ENCODE measurements around the gene AUTS2.

Gene AUTS2

GRCh38 chr7:70659263-70659662 is 1061.0 kb downstream of the AUTS2 start:
- DNase-seq, result no peak

DNA sequence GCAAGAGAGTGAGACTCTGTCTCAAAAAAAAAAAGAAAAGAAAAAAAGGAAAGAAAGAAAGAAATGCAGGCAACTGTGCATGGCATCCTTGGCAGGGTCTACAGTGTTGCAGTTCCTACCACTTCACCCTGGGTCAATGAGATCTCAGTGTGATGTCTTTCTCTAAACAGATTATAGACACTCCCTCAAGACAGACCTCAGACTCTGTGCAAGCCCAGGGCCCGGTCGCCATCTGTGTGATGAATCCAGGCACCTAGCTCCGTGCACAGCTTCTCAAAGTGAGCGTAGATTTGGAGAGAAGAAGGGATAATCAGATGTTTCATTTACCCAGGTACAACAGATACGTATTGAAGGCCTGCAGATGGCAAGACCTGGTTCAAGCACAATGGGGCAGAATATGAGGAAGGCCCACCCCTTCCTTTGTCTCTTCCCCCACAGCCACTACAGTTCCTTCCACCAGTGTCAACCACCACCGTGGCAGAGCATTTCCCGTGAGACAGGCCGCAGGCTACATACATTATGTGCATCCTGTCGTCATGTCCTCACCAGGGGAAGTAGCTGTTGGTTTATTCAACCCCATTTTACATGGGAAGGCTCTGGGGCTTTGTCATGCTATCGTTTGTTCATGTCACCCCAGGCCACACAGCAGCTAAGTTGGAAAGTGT is 1062.0 kb downstream of the AUTS2 start:
- no peak for DNase-seq

DNA sequence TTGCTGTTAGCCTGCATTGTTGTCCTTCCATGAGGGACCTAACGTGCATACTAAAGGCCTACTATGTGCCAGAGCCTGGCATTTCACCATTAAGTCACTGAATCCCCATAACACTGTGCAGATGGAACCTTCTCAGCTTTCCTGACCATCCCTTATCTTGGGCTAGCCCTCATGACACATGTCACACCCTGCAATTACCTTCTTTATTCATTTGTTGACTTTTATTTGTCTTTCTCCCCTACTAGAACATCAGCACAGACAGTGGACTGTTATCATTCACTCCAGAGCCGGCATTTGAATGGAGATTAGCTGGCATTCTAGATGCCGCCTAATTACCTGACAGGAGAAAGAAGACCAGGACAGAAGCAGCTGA is 1062.5 kb downstream of the AUTS2 start:
- DNase-seq, result no peak

DNA sequence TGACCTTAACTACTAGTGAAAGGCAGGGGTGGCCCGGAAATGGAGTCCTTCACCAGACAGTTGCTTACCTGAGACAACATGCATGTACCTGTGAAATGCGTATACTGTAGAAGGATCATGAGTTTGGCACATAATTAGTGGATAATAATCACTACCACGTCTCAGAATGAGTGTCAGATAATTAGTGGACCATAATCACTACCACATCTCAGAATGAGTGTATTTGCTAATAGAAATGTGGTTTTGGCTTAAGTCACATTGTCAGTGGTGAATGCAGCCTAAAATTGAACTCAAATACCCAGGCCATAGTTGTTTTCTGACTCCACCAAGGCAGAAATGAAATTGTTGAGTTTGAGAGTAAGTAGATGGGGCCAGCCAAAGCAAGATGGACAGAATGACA is 1065.4 kb downstream of the AUTS2 start:
- DNase-seq, result no peak

DNA sequence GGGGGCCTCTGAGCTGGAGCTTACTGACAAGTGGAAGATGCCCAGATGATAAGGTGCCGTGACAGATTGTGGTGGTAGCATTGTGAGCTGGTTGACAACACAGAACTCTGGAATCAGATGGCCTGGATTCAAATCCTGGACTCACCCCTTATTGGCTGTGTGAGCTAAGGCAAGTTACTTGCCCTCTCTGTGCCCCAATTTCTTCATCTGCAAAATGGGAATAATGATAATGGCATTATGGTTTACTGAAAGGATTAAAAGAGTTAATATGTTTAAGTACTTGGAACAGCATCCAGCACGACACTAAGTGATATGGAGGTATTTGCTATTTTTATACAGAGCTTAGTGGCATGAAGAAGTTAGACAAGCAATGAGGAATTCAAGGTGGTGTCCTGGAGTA is 1067.7 kb downstream of the AUTS2 start:
- DNase-seq, result no peak

DNA sequence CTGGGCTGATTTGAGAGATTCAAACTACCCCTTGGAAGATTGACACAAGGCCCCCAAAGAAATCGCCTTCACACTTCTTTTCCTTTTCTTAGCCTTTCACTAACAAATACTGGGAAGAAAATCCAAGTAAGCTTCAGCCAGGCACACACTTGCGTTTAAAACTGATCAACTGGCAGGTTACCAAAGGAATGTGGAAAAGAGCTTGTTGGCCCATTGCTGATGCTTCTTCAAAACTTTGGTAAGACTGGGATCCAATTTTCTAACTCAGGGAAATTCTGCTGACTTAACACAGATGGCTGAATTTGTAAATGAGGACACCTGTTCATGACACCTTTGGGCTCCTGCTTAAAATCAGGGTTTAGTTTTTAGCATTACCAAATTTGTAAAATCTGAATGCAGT is 1069.1 kb downstream of the AUTS2 start:
- DNase-seq, result no peak

DNA sequence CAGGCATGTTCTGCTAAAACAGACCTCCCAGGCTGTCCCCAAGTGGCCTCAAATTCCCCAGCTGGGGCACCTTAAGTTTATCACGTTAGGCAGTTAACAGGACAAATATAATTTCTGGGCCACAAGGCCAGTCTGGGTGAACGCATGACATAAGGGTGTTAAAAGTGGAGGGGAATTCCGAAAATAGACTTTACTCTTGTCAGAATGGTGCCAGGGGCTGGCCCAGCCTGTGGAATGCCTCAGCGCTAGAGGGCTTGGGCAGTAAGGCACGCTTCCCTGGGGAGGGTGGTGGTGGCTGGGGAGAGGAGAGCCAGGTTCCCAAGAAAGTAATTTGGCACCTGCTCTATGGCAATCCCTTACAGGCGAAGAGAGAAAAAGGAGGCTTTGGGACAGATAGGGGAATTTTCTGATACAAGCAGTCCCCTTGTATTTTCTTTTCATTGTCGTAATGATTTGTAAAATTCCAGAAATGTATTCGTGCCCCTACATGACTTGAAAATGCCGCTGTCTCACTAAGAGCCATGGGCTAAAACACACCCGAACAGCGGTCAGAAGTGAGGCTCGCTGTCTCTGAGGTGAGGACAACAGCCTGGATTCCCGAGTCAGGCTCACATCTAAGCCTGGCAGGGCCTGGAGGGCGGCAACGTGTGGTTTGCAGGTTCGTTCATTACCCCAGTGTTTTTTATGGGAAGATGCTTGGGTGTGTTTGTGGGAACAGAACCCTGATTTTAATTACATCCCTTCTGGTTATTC is 1070.5 kb downstream of the AUTS2 start:
- no peak for DNase-seq

- DNase-seq, result no peak
Observed at GRCh38 chr7:70669854-70670253, 1071.6 kb downstream of the AUTS2 start.

- no peak for DNase-seq
Observed at GRCh38 chr7:70670288-70670687, 1072.0 kb downstream of the AUTS2 start.

- DNase-seq, result no peak
Observed at GRCh38 chr7:70673778-70674570, 1075.7 kb downstream of the AUTS2 start.

GRCh38 chr7:70674571-70675010 is 1076.3 kb downstream of the AUTS2 start:
- peak; percentile 63 for DNase-seq

DNA sequence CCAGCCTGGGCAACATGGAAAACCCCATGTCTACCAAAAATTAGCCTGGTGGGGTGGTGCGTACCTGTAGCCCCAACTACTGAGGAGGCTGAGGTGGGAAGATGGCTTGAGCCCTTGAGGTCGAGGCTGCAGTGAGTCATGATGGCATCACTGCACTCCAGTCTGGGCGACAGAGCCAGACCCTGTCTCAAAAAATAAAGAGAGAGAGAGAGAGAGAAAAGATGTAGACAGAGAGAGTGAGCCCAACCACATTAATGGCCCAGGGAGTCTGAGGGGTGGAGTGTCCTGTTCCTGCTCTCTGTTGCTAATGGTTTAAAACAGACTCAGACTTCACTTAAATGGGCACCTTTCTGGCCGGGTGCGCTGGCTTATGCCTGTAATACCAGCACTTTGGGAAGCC is 1078.0 kb downstream of the AUTS2 start:
- no peak for DNase-seq

- no peak for DNase-seq
Observed at GRCh38 chr7:70678621-70679251, 1080.5 kb downstream of the AUTS2 start.

DNA sequence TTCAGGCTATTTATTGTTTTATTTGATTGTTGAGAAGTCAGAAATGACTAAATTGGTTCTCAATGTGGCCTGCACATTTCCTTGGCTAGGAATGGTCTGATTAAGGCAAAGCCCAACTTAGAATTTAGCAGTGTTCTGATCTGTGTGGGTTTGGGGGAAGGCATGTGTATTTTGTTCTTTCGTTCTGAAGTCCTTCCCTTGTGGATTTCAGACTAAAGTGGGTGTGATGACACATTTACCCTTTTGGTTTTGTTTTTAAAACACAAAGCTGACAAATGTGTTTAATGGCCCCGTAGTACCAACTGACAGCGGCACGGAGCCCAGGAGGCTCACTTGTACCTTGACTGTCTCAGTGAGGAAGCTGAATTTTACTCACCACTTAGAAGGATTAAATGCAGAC is 1081.4 kb downstream of the AUTS2 start:
- no peak for DNase-seq

DNA sequence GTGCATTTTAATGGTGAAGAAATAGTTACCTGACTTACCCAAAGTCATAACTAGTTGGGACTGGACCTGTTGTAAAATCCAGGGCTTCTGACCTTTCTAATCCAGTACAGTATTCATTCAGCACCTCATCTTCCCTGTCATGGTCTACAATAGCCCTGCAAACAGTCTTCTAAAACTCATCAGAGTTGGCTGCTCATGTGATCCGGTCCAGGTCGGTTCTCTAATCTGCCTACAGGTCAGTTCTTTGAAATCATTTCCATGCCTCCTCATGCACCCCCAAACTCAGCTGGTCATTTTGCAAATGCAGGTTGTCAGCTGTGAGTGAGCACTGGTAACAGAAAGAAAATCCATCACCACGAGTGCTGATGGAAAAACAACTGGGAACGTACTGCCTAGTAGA is 1082.0 kb downstream of the AUTS2 start:
- DNase-seq, result no peak

DNA sequence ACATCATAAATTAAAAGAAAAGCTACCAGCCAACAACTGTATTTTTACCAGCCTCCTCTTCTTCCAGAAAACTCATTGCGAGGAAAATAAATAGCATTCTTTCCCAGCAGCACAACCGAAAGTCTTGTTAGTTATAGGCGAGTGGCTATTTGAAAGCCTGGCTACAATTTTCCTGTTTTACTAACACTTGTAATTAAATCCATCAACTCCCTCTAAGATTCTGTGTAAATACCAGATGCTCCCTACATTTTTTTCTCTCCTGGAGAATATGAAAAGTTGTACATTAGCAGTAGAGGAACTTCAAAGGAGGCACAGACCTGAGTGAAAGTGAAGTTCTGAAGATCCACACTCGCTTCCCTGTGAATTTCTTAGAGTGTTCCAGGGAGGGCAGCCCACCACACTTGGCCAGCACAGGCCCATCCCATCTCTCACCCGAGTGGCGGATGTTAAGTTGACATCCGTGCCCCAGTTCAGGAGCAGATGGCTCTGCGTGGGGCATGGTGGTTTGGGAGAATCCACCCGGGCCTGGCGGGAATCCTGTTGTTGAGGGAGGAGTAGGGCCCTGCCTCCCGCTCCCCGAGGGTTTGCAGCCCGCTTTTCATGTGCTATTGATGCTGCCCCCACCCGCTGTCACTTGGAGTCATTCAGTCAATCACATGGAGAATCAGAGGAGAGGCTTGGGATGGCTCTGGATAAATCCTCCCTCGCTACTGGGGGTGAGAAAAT is 1082.6 kb downstream of the AUTS2 start:
- peak; percentile 72 for DNase-seq

DNA sequence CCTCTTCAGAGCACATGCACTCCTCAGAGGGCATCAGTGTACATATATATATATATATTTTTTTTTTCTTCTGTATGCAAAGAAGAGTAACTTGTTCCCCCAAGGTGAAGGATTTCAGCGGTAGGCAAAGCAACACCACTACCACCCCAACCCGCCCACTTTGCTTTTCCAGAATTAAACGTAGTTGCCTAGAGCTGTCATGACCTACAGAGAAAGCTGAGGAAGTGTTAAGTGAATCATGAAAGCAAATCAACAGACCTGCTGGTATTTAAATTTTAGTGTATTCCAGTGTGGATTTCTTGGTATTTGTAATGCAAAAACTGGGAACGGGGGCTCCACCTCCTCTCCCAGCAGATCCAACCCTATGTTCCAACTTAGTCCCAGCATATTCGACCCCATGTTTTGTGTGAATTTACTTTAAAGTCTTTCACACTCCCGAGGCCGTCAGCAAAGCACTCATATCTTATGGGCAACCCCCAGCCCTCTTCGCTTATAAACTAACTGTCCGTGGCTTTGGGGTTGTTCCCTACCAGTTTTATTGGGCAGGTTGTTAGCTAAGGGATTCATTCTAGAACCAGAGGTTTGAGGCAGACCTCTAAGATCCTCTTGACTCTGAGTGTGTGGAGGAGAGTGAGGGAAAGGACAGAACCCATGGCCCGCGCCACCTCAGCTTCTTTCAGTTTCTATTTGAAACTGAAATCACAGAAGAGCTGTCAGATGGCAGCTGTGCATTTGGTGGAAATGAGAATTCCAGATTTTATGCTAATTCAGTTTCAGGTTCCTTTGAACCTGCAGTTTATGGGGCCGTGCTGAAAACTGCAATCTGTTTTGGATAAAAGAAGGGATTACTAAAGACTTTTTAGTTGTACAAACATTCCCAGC is 1083.4 kb downstream of the AUTS2 start:
- no peak for DNase-seq

GRCh38 chr7:70684173-70684572 is 1085.9 kb downstream of the AUTS2 start:
- no peak for DNase-seq

DNA sequence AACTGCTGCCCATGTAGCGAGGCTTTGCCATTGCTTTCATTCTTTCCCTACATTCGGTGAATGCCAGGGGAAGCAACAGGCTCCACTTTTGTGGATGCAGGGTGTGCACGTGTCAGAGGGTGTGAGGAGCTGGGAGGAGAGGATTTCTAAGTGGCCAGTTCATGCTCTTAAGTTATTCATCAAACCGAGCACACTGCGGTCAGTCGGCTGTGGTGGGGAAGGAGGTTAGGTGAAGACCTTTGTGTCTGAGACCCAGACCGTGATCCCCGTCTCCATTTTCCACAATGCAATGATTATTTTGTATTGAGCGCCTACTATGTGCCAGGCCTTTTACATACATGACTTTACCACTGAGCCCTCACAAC is 1095.0 kb downstream of the AUTS2 start:
- no peak for DNase-seq

GRCh38 chr7:70693686-70694433 is 1095.6 kb downstream of the AUTS2 start:
- DNase-seq, result peak; percentile 81

- peak; percentile 34 for DNase-seq
Observed at GRCh38 chr7:70694434-70694970, 1096.2 kb downstream of the AUTS2 start.
